CD4-positive, alpha-beta T cell treated with Interleukin-15 for 1 hour (primary cell): ENCODE results near the gene OSBP2.

ENCODE experiments used
- DNase-seq: peaks from one replicate; pipeline ENCODE4 v3.0.0-alpha.2; 2020

OSBP2 gene

DNA sequence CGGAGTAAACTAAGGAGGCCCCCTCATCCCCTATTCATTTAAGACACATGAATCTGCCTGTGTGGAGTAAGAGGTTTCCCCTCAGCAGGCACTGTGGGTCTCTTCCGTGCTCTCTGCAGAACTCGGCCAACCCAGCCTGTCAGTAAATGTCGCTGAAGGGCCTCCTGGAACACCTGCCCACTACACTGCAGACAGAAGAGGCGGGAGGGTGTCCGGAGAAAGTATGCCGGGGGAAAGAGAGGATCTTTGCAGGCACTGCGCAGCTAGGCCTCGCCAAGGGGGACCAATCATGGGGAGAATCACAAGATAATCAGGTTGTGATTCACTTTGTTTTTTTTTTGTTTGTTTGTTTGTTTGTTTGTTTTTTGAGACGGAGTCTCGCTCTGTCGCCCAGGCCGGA, 163.1 kb downstream of the OSBP2 start:
- no peak for DNase-seq

DNA sequence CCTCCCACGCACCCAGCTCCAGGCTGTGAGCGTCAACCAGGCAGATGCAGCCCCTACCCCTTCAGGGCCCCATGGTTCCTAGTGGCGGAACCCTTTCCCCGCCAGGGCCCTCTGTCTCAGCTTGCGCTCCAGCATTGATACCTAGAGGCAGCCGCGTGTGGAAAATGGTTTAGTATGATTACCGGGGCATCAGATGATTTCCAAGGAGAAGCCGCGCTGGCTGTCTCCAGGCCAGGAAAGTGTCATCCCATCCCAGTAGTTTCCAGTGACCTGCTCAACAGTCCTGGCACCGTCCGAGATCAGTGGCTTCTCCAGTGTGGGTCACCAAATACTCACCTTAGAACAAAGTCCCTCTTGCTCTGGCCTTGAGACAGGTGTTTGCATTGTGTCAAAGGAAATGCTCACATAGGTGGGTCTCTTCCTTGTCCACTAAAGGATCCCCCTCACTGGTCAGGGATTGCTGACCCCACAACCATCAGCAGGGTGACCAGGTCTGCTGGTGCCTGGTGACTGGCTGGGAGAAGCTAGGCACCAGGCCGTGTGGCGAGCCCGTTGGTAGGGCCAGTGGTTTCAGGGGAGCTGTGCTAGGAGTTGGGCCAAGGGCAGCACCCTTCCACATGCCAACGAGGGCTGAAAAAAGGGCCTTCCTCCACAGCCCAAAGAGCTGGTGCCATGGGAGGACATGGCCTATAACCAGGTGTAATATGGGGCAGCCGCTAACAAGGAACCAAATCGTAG, 164.5 kb downstream of the OSBP2 start:
- no peak for DNase-seq

DNA sequence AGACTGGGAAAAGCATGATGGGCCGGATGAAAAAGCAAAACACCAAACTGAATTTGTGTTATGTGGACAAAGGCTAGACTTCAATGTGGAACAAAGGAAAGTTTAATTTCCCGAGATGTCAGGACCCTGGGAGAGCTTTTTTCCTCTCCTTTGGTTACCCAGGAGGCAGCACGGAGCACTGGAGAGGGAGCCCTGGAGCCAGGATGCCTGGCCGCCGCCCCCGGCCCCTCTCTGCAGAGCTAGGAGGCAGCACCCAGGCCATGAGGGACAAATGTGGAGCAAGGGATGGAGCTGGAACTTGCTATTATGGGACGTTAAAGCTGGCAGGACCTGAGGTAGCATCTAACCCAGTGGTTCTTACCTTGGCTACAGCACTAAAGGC, 165.0 kb downstream of the OSBP2 start:
- DNase-seq = no peak

DNA sequence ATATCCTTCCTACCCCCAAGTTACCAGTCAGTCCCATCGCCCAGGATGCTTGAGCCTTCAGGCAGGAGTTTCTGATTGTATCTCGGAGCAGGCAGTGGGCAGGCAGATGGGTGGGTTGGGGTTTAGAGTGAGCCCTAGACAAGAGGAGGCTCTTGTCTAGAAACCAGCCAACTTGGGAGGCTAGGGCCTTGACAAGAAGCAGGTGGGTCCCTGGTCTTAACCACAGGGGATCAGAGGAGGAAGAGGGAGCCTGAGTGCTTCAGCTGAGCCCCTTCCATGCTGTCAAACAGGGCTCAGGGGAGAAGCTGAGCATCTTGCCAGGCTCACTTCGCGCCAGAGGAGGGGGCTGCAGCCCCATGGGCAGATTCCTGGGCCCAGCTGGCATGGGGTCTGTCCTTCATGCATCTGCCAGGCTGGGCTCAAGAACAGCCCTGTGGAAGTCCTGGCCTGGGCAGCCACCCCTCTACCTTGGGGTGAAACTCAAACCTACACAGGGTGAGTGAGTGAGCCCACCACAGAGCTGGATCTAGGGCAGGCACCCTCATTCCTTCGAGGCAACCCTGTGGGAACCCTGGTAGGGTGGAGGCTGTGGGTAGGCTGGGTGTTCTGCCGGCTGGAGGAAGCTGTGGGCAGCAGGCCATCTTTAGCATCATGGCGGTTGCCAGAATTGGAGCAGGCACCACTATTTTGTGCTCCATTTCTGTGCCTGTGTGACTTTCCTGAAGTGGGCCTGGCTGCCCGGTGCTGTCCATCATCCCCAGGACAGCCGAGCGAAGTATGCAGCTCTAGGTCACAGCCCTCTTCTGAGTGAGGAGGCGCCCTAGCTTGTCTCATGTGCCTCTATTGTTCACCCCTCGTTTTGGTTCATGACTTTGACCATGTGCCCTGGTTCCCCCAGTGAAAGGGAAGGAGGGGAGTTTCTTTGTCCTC, 165.8 kb downstream of the OSBP2 start:
- DNase-seq = no peak

DNA sequence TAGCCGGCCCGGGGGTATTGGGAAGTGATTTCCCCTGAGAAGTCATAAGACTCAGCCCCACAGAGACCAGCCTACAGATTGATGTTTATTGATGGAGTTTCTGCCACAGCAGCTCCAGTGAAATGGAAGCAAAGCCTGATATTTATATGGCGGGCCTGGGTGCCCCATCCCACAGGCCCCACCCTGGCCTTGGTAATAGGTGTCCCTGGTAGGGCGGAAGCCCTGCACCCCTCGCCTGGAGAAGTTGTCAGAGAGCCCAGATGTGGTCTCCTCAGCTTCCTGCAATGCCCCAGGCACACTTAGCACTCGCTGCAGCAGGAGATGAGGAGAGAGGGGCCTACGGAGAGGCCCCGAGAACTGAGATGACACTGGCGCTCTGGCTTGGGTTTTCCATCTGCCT, 166.5 kb downstream of the OSBP2 start:
- no peak for DNase-seq

DNA sequence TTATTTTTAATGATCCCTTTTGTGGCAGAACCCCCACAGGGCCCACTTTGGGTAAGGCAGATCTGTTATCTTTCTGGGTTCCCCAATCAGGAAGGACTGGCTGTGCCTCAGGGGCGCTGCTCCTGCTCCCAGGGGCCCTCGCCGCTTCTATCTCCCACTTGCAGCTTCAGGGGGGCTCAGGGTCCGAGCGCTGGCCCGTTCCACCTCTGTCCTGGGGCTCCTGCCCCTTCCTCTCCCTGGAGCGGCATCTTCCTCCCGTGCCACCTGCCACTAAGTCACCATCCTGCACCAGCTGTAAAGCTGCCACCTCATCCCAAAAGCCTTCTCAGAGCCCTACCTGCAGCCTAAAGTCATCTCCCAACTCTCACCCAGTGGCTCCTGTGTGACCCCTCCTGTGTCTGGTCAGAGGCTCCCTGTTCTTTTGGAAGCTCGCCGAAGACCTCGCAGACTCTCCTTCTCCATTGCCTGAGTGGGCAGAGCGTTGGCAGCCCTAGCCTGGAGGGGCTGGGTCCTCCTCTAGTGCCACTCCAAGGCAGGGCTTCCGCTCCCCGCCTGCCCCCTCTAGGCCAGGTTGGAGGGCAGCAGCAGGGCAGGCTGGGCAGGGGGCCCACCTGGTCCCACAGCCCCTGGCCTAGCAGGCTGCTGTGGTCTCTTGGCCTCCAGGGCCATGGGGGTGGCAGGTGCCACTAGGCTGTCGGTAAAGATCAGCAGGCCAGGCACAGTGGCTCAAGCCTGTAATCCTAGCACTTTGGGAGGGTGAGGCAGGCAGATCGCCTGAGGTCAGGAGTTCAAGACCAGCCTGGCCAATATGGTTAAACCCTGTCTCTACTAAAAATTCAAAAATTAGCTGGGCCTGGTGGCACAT, 167.2 kb downstream of the OSBP2 start:
- no peak for DNase-seq

DNA sequence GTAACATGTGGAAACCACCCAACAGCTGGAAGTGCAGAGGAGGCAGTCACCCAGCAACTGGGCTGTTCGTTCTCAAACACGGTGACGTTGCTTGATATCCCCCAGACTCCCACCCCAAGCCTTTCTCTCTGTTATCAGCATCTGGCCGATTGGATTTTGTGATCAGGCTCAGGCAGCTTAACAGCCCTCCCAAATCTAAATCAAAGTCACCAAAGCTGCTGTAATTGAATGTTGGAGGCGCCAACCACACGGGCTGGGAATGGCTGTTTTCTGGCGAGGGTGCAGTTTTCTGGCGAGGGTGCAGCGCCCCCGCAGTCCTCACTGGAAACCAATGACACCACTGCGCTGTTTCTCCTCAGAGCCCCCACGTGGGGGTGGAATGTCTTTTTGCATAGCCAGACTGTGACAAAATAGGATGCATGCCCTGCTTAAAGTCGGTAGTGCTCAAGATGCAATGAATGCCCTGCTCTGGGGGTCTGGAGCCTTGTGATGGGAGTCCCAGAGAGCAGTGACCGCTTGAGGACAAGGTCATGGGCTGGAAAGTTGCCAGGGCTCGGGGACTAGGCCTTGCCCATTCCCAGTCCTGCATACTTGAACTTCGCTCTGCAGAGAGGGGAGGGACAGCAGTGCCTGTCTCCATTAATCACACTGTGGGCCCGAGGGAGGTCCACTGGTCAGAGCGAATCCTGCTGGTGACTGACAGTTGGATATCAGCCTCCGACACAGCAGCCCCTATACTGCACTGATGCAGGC, 168.6 kb downstream of the OSBP2 start:
- no peak for DNase-seq

DNA sequence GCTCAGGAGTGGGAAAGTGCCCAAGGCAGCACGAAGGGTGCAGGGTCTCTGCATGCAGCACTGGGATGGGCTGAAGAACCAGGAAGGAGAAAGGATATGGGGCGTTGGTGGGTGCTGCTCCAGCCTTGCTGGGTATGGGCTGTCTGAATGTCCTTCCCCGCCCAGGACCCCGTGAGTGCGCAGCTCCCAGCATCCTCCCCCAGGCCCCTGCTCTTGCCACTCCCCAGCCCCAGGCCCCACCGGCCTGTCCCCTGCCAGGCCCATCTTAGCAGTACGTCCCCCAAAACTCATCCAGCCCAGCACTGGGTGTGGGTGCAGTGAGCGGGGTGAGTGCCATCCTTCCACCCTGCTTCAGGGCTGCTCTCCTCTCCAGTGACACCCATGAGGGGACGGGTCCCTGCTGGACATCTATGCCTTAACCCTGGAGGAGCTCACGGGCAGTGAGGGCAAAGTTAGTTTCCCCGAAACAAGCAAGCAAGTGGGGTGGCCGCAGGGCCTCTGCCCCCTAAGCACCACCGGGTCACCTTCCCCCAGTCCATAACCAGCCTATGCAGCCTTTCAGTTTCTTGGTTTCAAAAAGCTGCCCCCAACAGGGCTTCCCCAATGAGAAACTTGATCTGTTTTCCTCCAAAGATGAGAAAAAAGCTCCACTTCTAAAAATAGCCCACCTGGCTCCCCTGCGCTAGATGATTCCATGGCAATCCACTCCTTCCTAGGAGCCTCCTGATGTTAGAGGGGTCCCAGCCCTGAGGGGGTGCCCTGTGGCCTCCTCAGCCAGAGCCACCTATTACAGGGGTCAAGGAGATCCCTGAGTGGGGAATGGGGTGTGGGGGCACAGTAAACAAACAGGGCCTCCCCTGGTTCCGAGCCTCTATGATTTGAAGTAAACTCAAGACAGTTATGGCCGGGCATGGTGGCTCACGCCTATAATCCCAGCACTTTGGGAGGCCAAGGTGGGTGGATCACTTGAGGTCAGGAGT, 170.1 kb downstream of the OSBP2 start:
- DNase-seq = no peak

DNA sequence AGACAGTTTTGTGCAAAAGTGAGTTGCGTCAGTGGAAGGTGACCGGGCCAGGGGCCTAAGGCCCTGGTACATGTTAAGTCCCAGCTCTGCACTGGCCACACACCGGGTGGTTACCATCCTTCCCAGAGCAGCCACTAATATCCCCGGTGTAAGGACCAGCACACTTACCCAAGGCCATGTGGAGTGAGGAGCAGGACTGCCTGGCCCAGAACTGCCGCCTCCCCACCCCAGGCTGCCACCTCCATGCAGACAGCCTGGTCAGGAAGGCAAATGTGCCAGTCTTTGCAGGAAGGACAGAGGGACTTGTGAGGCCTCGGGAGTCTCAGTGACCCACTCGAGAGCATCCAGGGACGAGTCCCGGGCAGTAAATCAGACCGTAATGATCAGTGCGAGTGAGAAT, 171.0 kb downstream of the OSBP2 start:
- no peak for DNase-seq

DNA sequence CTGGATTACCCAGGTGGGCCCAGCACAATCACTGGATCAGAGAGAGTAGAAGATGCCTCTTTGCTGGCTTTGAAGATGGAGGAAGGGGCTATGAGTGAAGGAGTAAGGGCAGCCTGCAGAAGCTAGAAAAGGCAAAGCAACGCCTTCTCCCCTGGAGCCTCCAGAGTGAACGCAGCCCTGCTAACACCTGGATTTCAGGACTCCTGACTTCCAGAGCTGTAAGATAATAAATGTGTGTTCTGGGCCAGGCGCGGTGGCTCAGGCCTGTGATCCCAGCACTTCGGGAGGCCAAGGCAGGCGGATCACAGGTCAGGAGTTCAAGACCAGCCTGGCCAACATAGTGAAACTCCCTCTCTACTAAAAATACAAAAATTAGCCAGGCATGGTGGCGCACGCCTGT, 171.5 kb downstream of the OSBP2 start:
- no peak for DNase-seq

DNA sequence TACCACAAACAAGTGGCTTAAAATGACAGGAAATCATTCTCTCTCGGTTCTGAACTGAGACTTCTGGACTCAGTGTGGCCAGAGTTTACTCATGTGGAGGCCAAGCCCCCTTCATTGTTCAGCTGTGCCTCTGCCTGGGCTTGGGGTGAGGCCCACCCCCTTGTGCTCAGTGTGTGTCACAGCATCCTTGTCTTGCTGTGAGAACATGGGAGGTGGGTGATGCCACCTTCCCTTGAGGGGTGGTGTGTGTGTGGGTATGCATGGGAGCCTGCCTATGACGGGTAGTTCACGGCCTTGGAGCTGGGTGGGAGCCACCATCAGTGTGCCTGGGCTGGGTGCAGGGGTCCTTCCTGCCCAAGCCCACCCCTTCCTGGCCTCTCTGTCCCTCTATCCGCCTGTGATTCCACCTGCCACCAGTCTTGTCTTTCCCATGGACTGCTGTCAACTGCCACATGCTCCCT, 172.2 kb downstream of the OSBP2 start:
- no peak for DNase-seq

DNA sequence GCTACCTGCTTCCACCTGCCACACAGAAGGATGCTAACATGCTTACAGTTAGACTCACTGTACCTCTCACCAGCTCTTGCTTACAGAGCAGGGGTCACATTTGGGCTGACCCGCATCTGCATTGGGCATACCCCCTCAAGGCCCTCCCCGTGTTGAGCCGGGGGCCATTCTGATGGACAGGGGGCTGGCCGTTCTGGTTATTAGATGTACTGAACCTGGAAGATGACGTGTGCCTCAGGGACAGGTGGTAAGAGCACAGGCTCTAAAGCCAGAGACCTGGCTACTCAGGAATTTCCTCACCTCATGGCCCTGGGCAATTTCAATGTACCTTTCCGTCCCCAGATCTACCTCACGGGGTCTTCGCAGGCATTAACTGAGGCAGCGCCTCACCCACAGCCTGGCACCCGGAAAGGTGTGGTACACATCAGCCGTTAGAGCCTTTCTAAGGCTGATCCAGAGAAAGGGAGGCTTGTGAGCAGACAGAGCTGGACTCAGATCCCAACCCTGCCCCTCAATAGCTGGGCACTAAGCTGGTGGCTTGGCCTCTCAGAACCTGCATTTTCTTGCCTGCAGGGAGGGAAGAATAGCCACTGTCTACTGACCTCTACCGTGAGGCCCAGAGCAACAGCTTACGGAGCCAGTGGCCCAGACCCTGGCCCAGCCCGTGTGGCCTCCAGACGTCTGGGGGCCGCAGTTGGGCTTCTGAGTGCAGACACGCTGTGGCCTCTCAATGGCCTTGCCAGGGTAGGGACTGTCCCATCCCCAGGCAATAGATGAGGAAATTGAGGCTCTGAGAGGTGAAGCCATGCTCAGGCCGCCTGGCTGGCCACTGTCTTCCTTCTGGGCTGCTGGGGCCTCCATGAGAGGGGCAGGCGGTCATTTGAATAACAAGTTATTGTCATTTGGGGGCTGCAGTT, 173.3 kb downstream of the OSBP2 start:
- DNase-seq = no peak

DNA sequence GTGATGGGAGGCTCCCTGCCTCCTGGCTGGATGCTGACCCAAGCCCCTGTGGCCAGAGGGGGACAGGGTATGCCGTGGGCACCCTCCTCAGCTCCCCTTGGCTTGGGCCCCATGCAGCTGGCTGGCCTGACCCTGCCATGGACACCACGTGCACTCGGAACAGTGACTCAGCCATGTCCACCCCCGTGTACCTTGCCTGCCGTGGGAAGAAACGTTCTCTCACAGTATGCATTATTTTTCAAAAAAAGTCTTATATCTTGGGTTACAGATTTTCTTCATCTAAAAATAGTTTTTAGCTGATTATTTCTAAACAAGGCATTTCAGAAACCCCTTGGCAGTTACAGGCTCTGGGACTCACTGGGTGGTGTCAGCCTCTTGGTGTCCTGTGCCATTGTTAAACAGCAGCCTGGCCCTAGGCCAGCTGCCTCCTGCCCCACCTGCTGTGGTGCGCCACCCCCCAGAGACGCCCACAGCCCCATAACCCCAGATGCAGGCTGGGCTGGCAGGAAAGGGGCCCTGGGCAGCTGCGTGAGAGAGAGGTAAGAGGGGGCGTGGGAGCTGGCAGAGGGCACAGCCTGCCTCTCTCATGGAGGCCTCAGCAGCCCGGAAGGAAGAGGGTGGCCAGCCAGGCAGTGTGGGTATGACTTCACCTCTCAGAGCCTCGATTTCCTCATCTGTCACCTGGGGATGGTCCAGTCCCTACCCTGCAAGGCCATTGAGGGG, 174.2 kb downstream of the OSBP2 start:
- no peak for DNase-seq

DNA sequence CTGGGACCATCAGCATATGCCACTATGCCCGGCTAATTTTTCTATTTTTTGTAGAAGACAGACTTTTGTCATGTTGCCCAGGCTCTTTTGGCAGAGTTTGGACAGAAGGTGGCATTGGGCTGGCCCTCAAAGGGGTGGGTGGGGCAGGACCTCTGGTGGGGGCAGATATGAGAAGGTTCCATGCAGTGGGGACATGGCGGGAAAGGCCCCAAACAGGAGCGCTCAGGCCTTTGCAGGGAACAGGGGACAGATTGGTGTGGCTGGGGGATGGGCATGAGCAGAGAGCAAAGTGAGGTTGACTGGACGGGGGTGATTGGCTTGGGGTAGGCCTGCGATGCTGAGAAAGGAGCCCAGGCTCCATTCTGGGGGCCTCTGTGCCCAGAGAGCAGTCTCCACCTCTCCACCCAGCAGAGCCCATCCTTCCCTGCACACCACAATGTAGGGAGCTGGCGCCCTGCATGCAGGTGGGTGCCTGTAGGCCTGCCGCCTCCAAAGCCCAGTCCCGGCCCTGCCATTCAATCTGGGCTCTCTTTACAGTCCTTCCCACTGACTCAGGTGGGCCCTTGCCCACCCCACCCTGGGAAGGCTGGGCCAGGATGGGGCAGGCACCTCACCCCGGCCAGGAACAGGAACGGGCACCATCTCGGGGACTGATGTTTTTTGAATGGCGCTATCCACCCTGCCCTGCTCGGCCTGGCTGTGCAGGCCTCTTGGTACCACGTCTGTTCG, 175.2 kb downstream of the OSBP2 start:
- no peak for DNase-seq

DNA sequence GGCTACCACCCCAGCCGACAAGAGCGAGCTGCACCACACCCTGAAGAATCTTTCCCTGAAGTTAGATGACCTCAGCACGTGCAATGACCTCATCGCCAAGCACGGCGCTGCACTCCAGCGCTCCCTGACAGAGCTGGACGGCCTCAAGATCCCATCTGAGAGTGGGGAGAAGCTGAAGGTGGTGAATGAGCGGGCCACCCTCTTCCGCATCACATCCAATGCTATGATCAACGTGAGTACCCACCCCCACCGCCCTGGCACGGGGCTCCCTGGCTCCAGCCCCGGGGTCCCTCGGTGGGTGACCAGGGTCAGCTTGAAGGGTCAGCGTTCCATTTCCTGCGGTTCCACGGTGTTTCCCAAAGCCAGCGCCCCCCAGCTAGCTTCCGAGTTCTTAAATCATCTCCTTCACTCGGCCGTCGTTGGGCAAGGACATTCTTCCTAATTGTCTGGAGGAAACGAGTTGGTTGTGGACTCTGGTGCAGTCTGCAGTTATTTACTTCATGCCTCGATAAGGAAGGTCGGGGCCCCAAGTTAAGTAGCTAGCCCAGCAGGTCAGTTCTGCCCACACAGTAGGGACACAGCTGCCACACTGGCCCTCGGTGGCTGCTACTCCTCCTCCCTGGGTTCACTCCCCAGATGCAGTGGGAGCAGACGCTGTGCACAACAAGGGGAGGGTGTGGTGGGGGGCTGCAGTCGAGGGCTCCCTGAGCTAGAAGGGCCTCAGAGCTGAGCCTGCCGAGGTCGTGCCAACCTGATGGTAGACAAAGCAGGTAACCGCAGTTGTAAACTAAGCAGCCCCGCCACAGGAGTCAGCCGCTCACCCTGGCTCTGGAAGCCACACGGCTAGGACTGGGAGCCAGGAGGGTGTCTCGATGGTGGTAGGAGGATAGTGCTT, 176.0 kb downstream of the OSBP2 start:
- no peak for DNase-seq

DNA sequence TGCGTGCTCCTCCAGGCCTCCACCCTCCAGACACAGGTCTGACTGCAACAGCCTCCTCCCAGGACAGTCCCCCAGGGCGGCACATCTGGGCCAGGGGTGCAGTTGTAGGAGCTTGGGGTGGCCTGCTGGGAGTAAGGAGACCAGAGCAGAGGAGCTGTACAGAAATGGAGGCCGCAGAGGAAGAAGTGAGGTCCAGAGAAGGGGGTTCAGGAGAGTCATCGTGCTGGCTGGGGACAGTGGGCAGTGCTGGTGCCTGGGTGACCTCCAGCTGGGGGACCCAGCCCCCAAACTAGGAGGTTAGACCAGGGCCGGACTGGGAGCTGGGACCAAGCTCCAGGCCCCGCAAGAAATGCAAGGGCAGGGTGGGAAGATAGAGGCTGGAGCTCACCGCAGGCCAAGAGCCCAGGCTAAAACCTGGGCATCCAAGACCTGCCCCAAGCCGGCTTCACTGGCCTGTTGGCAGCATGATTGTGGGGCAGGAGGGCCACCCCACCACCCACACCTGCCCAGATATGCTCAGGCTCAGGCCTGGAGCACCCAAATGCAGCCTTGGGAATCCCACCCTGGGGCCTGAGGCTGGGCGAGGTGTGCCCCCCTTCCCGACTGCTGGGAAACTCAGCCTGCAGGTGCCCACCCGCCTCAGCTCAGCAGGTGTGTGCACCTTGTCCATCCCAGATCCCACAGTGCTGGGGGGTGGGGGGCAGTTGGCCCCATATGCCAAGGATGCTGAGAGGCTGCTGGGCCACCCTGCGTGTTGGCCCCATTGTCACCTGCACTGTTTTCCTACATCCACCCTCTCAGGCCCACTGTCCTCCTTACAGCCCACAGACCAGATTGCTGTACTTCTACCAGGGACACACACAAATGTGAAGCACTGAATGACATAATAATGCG, 177.0 kb downstream of the OSBP2 start:
- DNase-seq = no peak
